ENCODE data around the gene RSPO4. TPM values are rescaled to one million over a fixed set of nuclear protein-coding genes. Genes with fewer than 3 reads are reported as not detected.

Gene RSPO4
- total and polyA plus RNA-seq, 9 of the 15 experiments (the other 6 are each of a cell fraction or from before 2014, with no cell fraction given): 0.04 to 0.34 TPM; not detected in 7

- H4K20me1 ChIP-seq (replicated peaks; ENCODE audit: control insufficient read depth, insufficient read depth, low read length): no peaks in the 10 kb centered on the region
- ATAC-seq (no peak), FAIRE-seq (no peak), DNase-seq (ENCODE audit: extremely low read depth in 1 of 4, low spot score in 3 of 4) (no peak)
- 1% methylated on average over 8 of the region's 18 CpGs for WGBS (ENCODE audit: insufficient coverage, low coverage, missing lambda C conversion rate)
- peaks cover 8 to 42% of the 10 kb centered on the region in 2 experiments; a peak in 4 of 5 replicates for H3K27me3 ChIP-seq (ENCODE audit: control insufficient read depth in 2 of 2, insufficient read depth in 2 of 2, low read length in 2 of 2)
- no peak within 1 kb of the TSS for H3K9ac ChIP-seq (ENCODE audit: insufficient read depth in 1 of 2, low read depth in 2 of 2, low read length in 2 of 2)
- no peaks in the 10 kb centered on the region for H3K36me3 ChIP-seq (ENCODE audit: control insufficient read depth, insufficient read depth, low read length)
- no peaks in the 10 kb centered on the region; a peak in 1 of 5 replicates for H3K4me1 ChIP-seq (replicated peaks in 1 of 2; ENCODE audit: control insufficient read depth in 2 of 2, insufficient read depth in 2 of 2, low read length in 2 of 2)
- H3K4me3 ChIP-seq: no peak within 1 kb of the TSS
- no peaks in the 10 kb centered on the region for H3K9me3 ChIP-seq (replicated peaks; ENCODE audit: control insufficient read depth, insufficient read depth, low read depth, low read length)
- no peaks in the 10 kb centered on the region for H3K9me1 ChIP-seq (ENCODE audit: control insufficient read depth, insufficient read depth, low read length)
- H3K79me2 ChIP-seq (ENCODE audit: control insufficient read depth, insufficient read depth, low read length): no peaks in the 10 kb centered on the region
- in situ Hi-C loops (cut with MboI) (no loop called here), intact Hi-C loops (cut with micrococcal nuclease) (no loop called here)
- no peak within 1 kb of the TSS for H3K27ac ChIP-seq (ENCODE audit: extremely low read depth, low read depth, low read length)
- ChIA-PET CTCF (ENCODE audit: low intra/inter-chr PET ratio) (no interaction called here), POLR2A (no interaction called here)
- H2AFZ ChIP-seq (ENCODE audit: low read depth, low read length): no peak within 1 kb of the TSS
- TF ChIP-seq SPI1 (IDR thresholded peaks at IDR 0.05; ENCODE audit: borderline replicate concordance, low read depth, low read length): no peak
- TF ChIP-seq THRAP3 (IDR thresholded peaks at IDR 0.05; ENCODE audit: borderline replicate concordance): no peak
- H3K4me2 ChIP-seq (ENCODE audit: insufficient read depth, low read length): no peak within 1 kb of the TSS
- BruUV-seq (replicated peaks): no TSS peak
These were observed 85.8 kb downstream of the RSPO4 start, which contains the start of gene ANGPT4 for GRCh38 chr20:916125-916799. TSS of gene ANGPT4 (minus strand) at chr20:916334. CDS start at chr20:916214, 120 bp downstream.

- TF ChIP-seq NFIX (CRISPR knock-in tag; IDR thresholded peaks at IDR 0.05; ENCODE audit: low read depth): no peak
- Histone ChIP-seq H3K27ac (ENCODE audit: extremely low read depth, low read depth, low read length) (no peak overlapping the region), H3K9me3 (replicated peaks; ENCODE audit: control insufficient read depth, insufficient read depth, low read depth, low read length) (no peaks in the 10 kb centered on the region), H3K4me3 (no peak overlapping the region), H3K79me2 (ENCODE audit: control insufficient read depth, insufficient read depth, low read length) (no peaks in the 10 kb centered on the region), H3K27me3 (ENCODE audit: control insufficient read depth in 2 of 2, insufficient read depth in 2 of 2, low read length in 2 of 2) (peaks cover 8 to 42% of the 10 kb centered on the region in 2 experiments; a peak in 4 of 5 replicates), H3K36me3 (ENCODE audit: control insufficient read depth, insufficient read depth, low read length) (no peaks in the 10 kb centered on the region), H3K9me1 (ENCODE audit: control insufficient read depth, insufficient read depth, low read length) (no peaks in the 10 kb centered on the region), H4K20me1 (replicated peaks; ENCODE audit: control insufficient read depth, insufficient read depth, low read length) (no peaks in the 10 kb centered on the region), H3K9ac (ENCODE audit: insufficient read depth in 1 of 2, low read depth in 2 of 2, low read length in 2 of 2) (no peak overlapping the region), H2AFZ (ENCODE audit: low read depth, low read length) (no peak overlapping the region), H3K4me2 (ENCODE audit: insufficient read depth, low read length) (no peak overlapping the region), H3K4me1 (replicated peaks in 1 of 2; ENCODE audit: control insufficient read depth in 2 of 2, insufficient read depth in 2 of 2, low read length in 2 of 2) (no peaks in the 10 kb centered on the region; a peak in 1 of 5 replicates)
- ChIA-PET CTCF (ENCODE audit: low intra/inter-chr PET ratio) (no interaction called here), POLR2A (interaction anchor here (0.5 to 0.6 kb wide), 2 partner anchors 45 to 113 kb away, joined by 3 read pairs; no protein-coding TSS in a partner anchor)
- DNase-seq (ENCODE audit: extremely low read depth in 1 of 4, low spot score in 3 of 4) (no peak), FAIRE-seq (no peak), ATAC-seq (no peak)
- intact Hi-C loops (cut with micrococcal nuclease) (no loop called here), in situ Hi-C loops (cut with MboI) (no loop called here)
- 1% methylated on average over 11 of the region's 15 CpGs for WGBS (ENCODE audit: insufficient coverage, low coverage, missing lambda C conversion rate)
- no TSS peak for BruUV-seq (replicated peaks)
These were observed 87.2 kb downstream of the RSPO4 start for GRCh38 chr20:914727-915498.
